DOHH2 (cell line): ENCODE data around the gene BCL2A1.
"Not testable (repeated sequence)": the region's sequence is repeated elsewhere in the genome, so short reads cannot be mapped to it uniquely, and the experiment has no call there.

Experiments used
- H3F3A ChIP-seq: fragments of 200-600 bp; sonication (generic), shearing (Covaris generic); 2 replicates; pipeline ENCODE4 v1.6.0; 2016; ENCODE audit warnings: antibody characterized with exemption, mild to moderate bottlenecking; ENCODE audit not compliant: control insufficient read depth, insufficient read depth
- H3K27ac ChIP-seq: fragments of 200-600 bp; sonication (generic); 2 replicates; pipeline ENCODE4 v1.5.1; 2014; ENCODE audit warnings: low read depth, mild to moderate bottlenecking, low read length, moderate library complexity
- H3K27me3 ChIP-seq: fragments of 200-600 bp; sonication (generic); 2 replicates; pipeline ENCODE4 v1.6.1; 2014; ENCODE audit warnings: mild to moderate bottlenecking, low read length, mixed read lengths; ENCODE audit not compliant: control insufficient read depth
- H3K36me3 ChIP-seq: fragments of 200-600 bp; sonication (generic); 2 replicates; pipeline ENCODE4 v1.6.1; 2014; ENCODE audit warnings: mild to moderate bottlenecking, low read length, moderate library complexity, mixed read lengths; ENCODE audit not compliant: control insufficient read depth
- H3K4me1 ChIP-seq: fragments of 200-600 bp; sonication (generic); 2 replicates; pipeline ENCODE4 v1.6.1; 2014; ENCODE audit warnings: mild to moderate bottlenecking, low read length, mixed read lengths; ENCODE audit not compliant: control insufficient read depth
- H3K4me2 ChIP-seq: fragments of 200-600 bp; sonication (generic); 2 replicates; pipeline ENCODE4 v1.6.0; 2014; ENCODE audit warnings: mild to moderate bottlenecking, low read length, moderate library complexity
- H3K4me3 ChIP-seq: fragments of 200-600 bp; sonication (generic); 2 replicates; pipeline ENCODE4 v1.5.1; 2014; ENCODE audit warnings: mild to moderate bottlenecking, low read length, mixed read lengths
- H3K79me2 ChIP-seq: fragments of 200-600 bp; sonication (generic); 2 replicates; pipeline ENCODE4 v1.6.1; 2014; ENCODE audit warnings: mild to moderate bottlenecking, low read length, mixed read lengths; ENCODE audit not compliant: control insufficient read depth
- H3K9me2 ChIP-seq: fragments of 200-600 bp; sonication (generic); replicated peaks from 2 replicates; pipeline ENCODE4 v1.6.1; 2014; ENCODE audit warnings: mild to moderate bottlenecking, low read length, mixed read lengths; ENCODE audit not compliant: control insufficient read depth
- H3K9me3 ChIP-seq: fragments of 200-600 bp; sonication (generic); 2 replicates; pipeline ENCODE4 v1.6.1; 2014; ENCODE audit warnings: antibody characterized with exemption, low read length, mixed read lengths; ENCODE audit not compliant: control insufficient read depth, insufficient read depth
- H4K20me1 ChIP-seq: fragments of 200-600 bp; sonication (generic); 2 replicates; pipeline ENCODE4 v1.6.0; 2014; ENCODE audit warnings: low read depth, mild to moderate bottlenecking, antibody characterized with exemption, low read length, moderate library complexity; ENCODE audit not compliant: control insufficient read depth, insufficient read depth
- CTCF ChIP-seq: fragments of 200-600 bp; sonication (generic); IDR thresholded peaks from one replicate; pipeline ENCODE4 v1.5.1; 2014; ENCODE audit warnings: antibody characterized with exemption, mild to moderate bottlenecking, low read depth, low read length; ENCODE audit not compliant: poor library complexity, severe bottlenecking
- EZH2phosphoT487 ChIP-seq: fragments of 200-600 bp; sonication (generic); IDR thresholded peaks from 2 replicates; pipeline ENCODE4 v1.6.1; 2017; ENCODE audit warnings: borderline replicate concordance, mild to moderate bottlenecking, antibody characterized with exemption, low read length, moderate library complexity, mixed read lengths

BCL2A1 gene

GRCh38 chr15:79930516-79930915, 40.5 kb downstream of the BCL2A1 start:
- no peak overlapping the region for H3K4me2 ChIP-seq
- no peaks in the 10 kb centered on the region for H3K36me3 ChIP-seq
- no peak overlapping the region for H3K4me3 ChIP-seq
- no peaks in the 10 kb centered on the region; the same call in 1 of the 2 replicates for H3K27me3 ChIP-seq
- no peak for TF ChIP-seq EZH2phosphoT487
- no peak for TF ChIP-seq CTCF
- H3K9me2 ChIP-seq, result no peaks in the 10 kb centered on the region
- no peaks in the 10 kb centered on the region for H3K4me1 ChIP-seq
- H3K79me2 ChIP-seq, result no peaks in the 10 kb centered on the region
- no peaks in the 10 kb centered on the region for H4K20me1 ChIP-seq
- no peaks in the 10 kb centered on the region for H3K9me3 ChIP-seq
- no peaks in the 10 kb centered on the region for H3F3A ChIP-seq
- no peak overlapping the region for H3K27ac ChIP-seq

- H3K79me2 ChIP-seq, result peaks cover 3% of the 10 kb centered on the region; the same call in 1 of the 2 replicates
- H3F3A ChIP-seq, result no peaks in the 10 kb centered on the region
- no peaks in the 10 kb centered on the region for H3K36me3 ChIP-seq
- no peaks in the 10 kb centered on the region for H4K20me1 ChIP-seq
- H3K27me3 ChIP-seq, result no peaks in the 10 kb centered on the region; the same call in 1 of the 2 replicates
- H3K9me2 ChIP-seq, result no peaks in the 10 kb centered on the region
- no peaks in the 10 kb centered on the region for H3K9me3 ChIP-seq
- H3K4me2 ChIP-seq, result no peak overlapping the region
- peaks cover 3% of the 10 kb centered on the region for H3K4me1 ChIP-seq
- H3K27ac ChIP-seq, result no peak overlapping the region
- TF ChIP-seq EZH2phosphoT487, result no peak
- no peak for TF ChIP-seq CTCF
- no peak overlapping the region for H3K4me3 ChIP-seq
These were observed 41.6 kb downstream of the BCL2A1 start for GRCh38 chr15:79929412-79929811.

- peaks cover 16% of the 10 kb centered on the region for H3K4me1 ChIP-seq
- not testable (repeated sequence) for H3K27me3 ChIP-seq, H3K4me2 ChIP-seq, H3K27ac ChIP-seq, H3F3A ChIP-seq, H3K9me2 ChIP-seq, H4K20me1 ChIP-seq, H3K4me3 ChIP-seq
- peaks cover 28% of the 10 kb centered on the region for H3K79me2 ChIP-seq
- H3K9me3 ChIP-seq, result peaks cover 13% of the 10 kb centered on the region
- peaks cover 19% of the 10 kb centered on the region for H3K36me3 ChIP-seq
These were observed 44.9 kb downstream of the BCL2A1 start for GRCh38 chr15:79926116-79926515.

GRCh38 chr15:79924379-79924778, 46.6 kb downstream of the BCL2A1 start:
- H3K36me3 ChIP-seq, result peaks cover 34% of the 10 kb centered on the region
- peaks cover 44% of the 10 kb centered on the region for H3K79me2 ChIP-seq
- peak overlapping the region; percentile 83 for H3K4me3 ChIP-seq
- no peaks in the 10 kb centered on the region for H4K20me1 ChIP-seq
- peaks cover 16% of the 10 kb centered on the region for H3K4me1 ChIP-seq
- no peaks in the 10 kb centered on the region for H3K27me3 ChIP-seq
- TF ChIP-seq EZH2phosphoT487 (no peak), CTCF (no peak)
- peaks cover 27% of the 10 kb centered on the region for H3K9me3 ChIP-seq
- peak overlapping the region; percentile 47 for H3K27ac ChIP-seq
- H3K4me2 ChIP-seq, result peak overlapping the region; percentile 72
- no peaks in the 10 kb centered on the region for H3F3A ChIP-seq
- H3K9me2 ChIP-seq, result no peaks in the 10 kb centered on the region
